ENCODE results near the gene SDHA.

- TF ChIP-seq EZH2 (IDR thresholded peaks at IDR 0.05) (no peak), POLR2AphosphoS5 (IDR thresholded peaks at IDR 0.05; ENCODE audit: borderline replicate concordance, low read depth, low read length) (no peak), FOXP2 (optimal IDR thresholded peaks at IDR 0.05; ENCODE audit: control extremely low read depth, extremely low read length, insufficient read depth) (no peak)
Observed at GRCh38 chr5:180286-180918, 37.7 kb upstream of the SDHA start.

All from SK-N-MC (cell line).